KOPT-K1 (cell line): Measurements from ENCODE around the gene DST.

ENCODE experiments used
- H3K27ac ChIP-seq: fragments of 200-600 bp; sonication (generic); 2 replicates; pipeline ENCODE4 v1.5.1; 2016; ENCODE audit warnings: antibody characterized with exemption, mild to moderate bottlenecking, low read depth, low read length; ENCODE audit not compliant: poor library complexity, severe bottlenecking
- H3K36me3 ChIP-seq: fragments of 200-600 bp; sonication (generic); 2 replicates; pipeline ENCODE4 v1.5.1; 2017; ENCODE audit warnings: antibody characterized with exemption, mild to moderate bottlenecking, low read length, moderate library complexity; ENCODE audit not compliant: insufficient read depth
- H3K9me3 ChIP-seq: fragments of 200-600 bp; sonication (generic); 2 replicates; pipeline ENCODE4 v1.5.1; 2017; ENCODE audit warnings: antibody characterized with exemption, low read length, mild to moderate bottlenecking; ENCODE audit not compliant: insufficient read depth, poor library complexity, severe bottlenecking

DST gene

DNA sequence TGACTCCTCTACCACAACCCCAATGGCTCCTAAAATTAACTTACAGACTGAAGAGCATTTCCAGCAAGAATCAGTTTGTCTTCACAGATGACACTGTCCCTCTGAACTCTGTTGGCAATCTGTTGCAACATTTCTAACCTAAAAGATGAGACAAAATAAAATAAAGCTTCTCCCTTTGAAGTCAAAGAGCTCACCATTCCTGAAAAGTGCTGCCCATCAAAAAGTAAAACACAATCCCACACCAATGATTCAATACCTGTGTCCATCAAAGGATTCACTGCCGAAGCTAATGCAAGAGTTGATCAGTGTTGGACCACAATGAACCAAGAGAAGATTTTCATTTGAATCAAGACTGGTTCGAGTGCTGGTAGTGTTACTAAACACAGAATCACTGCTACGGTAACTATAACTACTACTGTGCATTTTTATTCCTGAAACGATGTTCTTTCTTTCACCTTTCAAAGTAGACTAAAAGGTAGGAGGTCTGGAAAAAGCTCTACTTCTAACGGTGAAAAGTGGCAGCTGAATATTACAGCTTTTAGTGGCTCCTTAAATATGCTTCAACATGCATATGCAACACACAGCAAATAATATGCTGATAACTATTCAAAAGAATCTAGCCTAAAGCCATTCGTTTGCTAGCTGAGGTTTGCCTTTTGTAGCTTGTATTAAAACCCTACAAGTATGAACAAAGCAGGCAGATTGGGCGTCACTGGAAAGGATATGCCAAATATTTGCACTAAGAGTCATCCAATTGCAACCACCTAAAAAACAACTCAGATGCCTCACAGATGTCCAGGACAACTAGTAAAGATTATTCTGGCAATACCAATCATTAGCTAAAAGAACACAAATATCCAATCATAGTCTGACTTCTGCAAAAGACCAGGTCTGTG, at the start of gene DST:
TSS of gene DST (minus strand) at position 524 of the 896 bp plus-strand sequence.
- H3K36me3 ChIP-seq, result no peaks in the 10 kb centered on the region
- H3K27ac ChIP-seq, result no peak within 1 kb of the TSS
- no peaks in the 10 kb centered on the region for H3K9me3 ChIP-seq

DNA sequence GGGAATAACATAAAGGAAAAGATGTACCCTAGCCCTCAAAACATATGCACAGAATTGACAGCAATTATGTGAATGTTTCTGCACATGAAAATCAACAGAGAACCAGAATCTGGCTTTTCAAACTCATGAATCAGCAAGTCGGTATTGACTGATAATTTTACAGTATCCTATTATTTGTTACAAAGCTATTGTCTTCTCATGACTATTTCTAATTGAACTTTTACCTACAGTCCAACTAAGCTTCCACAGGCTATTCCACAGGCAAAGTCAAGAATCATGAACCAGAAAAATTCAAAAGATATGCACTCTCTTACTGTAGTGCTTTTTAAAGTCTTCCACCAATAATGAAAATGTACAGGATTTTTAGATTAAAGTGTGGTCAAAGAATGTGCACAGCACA, 49.1 kb upstream of the DST start:
- Histone ChIP-seq H3K9me3 (no peaks in the 10 kb centered on the region), H3K27ac (no peak overlapping the region)

DNA sequence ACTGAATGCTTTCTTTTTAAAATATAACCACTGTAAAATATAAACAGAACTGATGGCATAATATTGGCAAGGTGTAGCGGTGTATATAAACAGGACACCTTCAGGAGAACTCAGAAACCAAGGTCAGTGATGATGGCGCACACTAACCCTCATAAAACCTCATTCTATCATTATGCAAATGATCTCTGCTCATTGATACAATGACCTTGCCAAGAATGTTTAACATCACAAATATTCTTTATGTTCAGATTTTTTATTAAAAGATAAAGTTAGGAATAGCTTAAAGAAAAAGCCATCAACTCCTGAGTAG, 48.6 kb upstream of the DST start:
- Histone ChIP-seq H3K9me3 (no peaks in the 10 kb centered on the region), H3K27ac (no peak overlapping the region), H3K36me3 (no peaks in the 10 kb centered on the region)

More for the DNA sequence above, 49.1 kb upstream of the DST start:
- no peaks in the 10 kb centered on the region for H3K36me3 ChIP-seq

DNA sequence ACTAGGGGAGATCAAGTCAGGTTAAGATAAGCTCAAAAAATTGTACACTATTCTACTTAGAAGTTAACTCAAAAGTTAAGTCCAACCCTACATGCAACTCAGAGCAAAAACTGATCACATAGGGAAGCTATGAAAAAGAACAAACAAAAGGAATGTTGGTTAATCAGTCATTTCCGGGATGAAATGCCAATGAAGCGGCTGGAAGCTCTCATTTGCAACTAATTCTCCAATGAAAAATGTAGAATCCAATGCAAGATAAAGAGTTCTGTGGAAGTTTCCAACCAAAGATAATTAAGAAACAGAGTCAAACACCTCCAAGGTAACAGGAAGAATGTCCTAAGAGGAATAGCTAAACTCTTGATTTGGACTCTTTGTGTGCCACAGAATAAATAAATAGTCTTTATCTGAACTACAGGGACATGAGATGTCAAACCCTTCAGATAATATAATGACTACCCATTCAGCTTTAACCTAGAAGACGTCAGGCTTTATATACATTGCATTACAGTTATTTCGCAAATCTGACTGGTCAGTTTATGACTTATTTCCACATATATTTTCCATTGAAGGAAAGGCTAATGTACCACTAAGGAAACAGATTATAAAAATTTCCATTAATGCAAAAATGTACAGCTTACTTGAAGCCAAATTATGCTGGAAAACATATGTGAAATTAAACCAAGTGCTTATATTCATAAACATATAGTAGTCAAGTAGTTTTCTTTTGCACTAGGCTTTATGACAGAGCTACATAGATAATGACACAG, 48.0 kb upstream of the DST start:
- Histone ChIP-seq H3K36me3 (no peaks in the 10 kb centered on the region), H3K9me3 (no peaks in the 10 kb centered on the region), H3K27ac (no peak overlapping the region)

DNA sequence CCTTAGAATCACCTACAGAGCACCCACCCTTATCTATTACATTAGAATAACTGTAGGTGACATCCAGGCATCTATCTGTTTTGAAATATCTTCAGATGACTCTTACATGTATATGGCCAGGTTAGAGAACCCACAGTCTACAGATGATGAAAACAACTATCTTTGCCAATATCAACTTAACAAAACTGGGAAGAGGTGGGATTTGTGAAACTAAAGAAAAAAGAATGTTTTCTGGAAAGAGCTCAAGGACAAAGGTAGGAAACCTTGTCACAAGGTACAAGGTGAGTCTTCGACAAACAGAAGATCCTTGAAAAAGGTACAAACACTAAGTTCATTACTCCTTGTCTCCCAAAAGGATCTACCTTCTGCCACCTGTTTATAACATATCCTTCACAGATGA, 47.0 kb upstream of the DST start:
- Histone ChIP-seq H3K9me3 (no peaks in the 10 kb centered on the region), H3K36me3 (no peaks in the 10 kb centered on the region), H3K27ac (no peak overlapping the region)

DNA sequence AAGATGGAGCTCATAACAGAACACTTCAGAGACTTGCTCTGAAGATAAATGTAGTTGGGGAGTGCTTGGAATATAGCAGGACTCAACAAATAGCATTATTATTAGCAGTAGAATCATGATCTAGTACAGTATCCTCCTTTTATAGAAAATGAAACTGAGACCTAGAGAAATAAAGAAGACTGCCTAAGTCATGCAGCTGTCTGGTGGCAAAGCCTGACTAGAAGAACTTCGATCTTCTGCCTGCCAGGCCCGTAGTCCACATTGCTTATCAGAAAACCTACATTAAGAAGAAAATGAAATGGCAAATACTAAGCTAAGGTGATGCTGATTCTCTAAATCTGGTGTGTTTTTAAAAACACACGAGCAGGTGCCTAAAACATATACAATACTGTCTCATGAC, 46.4 kb upstream of the DST start:
- no peaks in the 10 kb centered on the region for H3K36me3 ChIP-seq

DNA sequence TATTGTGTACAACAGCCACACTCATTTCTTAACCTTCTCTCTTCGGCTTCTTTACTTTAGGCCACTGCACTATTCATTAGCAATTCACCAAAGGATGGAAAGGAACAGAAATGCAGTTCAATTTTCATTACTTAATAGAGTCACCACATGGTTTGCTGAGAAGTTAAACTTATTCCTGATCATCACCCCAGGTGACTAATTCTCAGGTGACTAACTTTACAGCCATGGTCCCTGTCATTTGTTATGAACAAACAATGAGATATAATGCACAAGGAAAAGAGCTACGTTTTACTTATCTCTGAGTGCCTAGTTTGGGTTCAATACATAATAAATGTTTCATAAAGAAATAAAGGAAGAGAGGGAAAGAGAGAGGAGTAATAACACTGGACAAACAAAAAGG, 45.8 kb upstream of the DST start:
- H3K9me3 ChIP-seq, result no peaks in the 10 kb centered on the region
- H3K27ac ChIP-seq, result no peak overlapping the region
- no peaks in the 10 kb centered on the region for H3K36me3 ChIP-seq

More for the DNA sequence above, 46.4 kb upstream of the DST start:
- Histone ChIP-seq H3K9me3 (no peaks in the 10 kb centered on the region), H3K27ac (no peak overlapping the region)

DNA sequence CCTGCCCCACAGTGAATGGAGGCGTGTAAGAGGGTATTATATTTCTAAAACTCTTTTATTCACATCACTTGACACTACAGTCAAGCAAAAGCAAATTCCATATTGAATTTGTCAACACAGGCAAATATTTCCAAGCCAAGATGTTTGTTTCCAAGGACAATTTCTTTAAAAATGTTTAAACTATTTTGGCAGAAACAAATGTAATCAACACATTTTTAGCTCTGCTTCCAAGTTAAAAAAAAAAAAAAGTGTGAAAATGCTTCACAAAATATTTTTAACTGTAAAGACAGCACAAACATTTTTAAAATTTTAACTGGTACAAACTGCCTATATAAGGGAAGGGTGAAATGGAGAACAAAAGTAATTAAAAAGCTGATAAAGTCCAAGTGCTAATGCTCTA, 44.9 kb upstream of the DST start:
- Histone ChIP-seq H3K36me3 (no peaks in the 10 kb centered on the region), H3K27ac (no peak overlapping the region), H3K9me3 (no peaks in the 10 kb centered on the region)

DNA sequence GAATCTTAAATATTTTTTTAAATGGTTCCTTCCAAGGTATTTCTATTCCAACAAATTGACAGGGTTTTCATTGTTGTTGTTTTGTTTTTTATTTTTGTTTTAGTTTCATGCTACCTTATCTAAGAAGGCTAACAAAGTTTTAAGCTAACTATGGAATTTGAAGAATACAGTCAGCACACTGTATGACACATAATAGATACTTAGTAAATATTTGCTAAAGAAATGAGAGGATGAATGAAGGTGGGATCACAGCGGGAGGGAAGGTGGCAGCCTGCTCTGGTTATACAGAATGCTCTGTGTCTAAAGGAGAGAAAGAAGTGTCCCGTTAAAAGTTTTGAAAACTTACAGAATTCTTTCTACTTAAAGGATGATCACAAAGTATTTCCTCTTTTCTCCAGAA, 43.7 kb upstream of the DST start:
- no peaks in the 10 kb centered on the region for H3K9me3 ChIP-seq
- H3K36me3 ChIP-seq, result no peaks in the 10 kb centered on the region
- no peak overlapping the region for H3K27ac ChIP-seq

DNA sequence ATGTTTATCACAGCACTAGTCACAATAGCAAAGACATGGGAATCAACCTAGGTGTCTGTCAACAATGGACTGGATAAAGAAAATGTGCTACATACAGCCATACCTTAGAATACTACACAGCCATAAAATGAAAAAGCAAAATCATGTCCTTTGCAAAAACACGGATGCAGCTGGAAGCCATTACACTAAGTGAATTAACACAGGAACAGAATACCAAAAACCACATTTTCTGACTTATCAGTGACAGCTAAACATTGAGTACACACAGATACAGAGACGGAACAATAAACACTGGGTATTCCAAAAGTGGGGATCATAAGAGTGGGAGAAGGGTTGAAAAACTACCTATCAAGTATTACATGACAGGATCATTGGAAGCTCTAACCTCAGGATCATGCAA, 43.3 kb upstream of the DST start:
- H3K27ac ChIP-seq, result no peak overlapping the region

DNA sequence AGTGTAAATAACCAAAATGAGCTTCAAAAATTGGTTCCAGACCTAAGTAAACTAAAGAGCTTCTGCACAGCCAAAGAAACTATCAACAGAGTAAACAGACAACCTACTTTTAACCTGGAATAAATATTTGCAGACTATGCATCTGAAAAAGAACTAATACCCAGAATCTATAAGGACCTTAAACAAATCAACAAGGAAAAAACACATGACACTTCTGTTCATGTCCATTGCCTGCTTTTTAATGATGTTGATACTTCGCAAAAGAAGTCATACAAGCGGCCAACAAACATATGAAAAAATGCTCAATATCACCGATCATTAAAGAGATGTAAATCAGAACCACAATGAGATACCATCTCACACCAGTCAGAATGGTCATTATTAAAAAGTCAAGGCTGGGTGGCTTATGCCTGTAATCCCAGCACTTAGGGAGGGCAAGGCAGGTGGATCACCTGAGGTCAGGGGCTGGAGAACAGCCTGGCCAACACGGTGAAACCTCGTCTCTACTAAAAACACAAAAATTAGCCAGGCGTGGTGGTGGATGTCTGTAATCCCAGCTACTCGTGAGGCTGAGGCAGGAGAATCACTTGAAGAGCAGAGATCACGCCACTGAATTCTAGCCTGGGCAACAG, 42.5 kb upstream of the DST start:
- Histone ChIP-seq H3K36me3 (no peaks in the 10 kb centered on the region), H3K9me3 (no peaks in the 10 kb centered on the region), H3K27ac (no peak overlapping the region)

More for the DNA sequence above, 43.3 kb upstream of the DST start:
- Histone ChIP-seq H3K9me3 (no peaks in the 10 kb centered on the region), H3K36me3 (no peaks in the 10 kb centered on the region)

DNA sequence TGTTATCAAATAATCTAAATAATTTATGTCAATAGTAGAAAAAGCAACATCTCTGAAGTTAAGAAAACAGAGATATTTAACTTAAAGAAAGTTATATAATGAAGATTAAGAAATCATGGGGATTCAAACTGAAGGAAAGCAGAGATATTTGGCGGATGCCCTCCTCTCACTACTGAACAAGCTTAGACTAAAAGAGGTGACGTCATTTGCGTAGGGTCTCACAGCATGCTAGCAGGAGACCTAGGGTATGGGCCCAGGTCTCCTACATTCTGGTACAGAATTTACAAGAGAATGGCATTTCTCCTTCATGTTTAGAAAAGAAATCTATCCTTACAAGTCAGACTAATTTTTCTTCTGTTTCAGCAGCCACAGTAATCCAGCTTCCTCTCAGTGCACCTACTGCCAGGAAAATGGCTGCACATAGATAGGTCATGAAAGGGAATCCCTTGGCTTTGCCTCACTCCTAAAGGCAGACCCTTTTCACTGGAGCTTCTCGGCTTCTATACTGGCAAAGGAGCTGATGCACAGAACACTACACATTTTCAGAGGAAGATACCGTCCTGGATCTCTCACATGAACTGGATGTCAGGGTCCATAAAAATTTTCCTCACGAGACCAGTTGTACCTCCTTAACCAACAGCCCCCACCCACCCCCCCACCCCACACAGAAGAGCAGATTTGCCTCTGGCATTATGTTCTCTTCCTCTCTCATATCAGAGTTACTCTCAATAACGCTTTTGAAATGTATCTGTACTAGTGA, 41.8 kb upstream of the DST start:
- no peaks in the 10 kb centered on the region for H3K9me3 ChIP-seq
- H3K36me3 ChIP-seq, result no peaks in the 10 kb centered on the region
- H3K27ac ChIP-seq, result no peak overlapping the region

DNA sequence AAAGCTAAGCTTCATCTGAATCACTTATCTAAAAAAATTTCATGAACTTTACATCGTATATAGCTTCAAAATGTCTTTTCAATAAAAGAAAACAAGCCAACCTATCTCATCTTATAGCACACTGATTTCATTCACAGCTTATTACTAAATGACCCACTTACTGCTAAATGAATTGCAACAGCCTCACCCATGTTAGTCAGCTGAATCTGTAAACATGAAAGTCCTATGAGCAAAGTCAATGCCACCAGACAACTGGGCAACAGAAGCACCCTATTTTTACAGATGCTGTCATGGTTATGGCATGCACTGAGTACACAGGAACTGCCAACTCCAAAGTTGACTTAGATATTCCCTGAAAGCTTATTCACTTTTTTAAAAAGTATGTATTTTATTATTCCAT, 41.2 kb upstream of the DST start:
- Histone ChIP-seq H3K36me3 (no peaks in the 10 kb centered on the region), H3K27ac (no peak overlapping the region)

DNA sequence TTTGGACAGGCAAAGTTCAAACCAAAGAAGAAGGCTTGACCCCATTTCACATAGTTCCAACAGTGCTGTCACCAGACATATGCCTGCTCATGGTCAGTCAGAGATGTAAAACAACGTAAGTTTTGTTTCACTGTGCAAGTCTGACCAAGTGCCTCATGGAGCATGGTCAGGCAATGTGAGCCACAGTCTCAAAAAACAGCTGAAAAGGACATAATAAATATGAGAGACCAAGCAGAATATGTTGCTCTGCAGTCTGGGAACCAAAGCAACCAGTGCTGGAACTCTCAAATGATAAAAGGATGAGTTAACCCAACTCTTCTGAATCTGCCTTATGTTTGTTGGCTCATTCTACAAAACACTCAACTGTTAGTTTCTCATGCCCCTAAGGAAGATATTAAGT, 39.9 kb upstream of the DST start:
- H3K36me3 ChIP-seq, result no peaks in the 10 kb centered on the region
- H3K9me3 ChIP-seq, result no peaks in the 10 kb centered on the region
- H3K27ac ChIP-seq, result no peak overlapping the region

More for the DNA sequence above, 41.2 kb upstream of the DST start:
- no peaks in the 10 kb centered on the region for H3K9me3 ChIP-seq

DNA sequence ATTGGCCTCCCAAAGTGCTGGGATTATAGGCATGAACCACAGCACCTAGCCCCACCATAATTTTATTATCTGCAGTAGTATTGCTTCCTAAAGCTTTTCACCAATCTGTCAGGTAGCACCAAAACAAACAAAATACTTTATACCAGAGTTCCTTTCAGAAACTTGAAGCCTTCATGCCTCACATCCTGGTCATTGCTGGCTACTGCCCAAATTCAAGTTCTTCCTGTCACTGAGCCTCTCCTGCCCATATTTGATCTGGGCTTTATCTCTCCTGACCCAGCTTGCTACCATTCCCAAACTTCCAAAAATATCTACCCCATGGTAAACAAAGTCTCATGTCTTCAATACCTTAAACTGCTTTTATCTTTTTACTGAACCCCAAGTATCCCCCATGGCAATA, 34.9 kb upstream of the DST start:
- Histone ChIP-seq H3K36me3 (no peaks in the 10 kb centered on the region), H3K9me3 (no peaks in the 10 kb centered on the region), H3K27ac (no peak overlapping the region)
